H1 (cell line): ENCODE measurements around the gene FRMD3. TPM values are rescaled to one million over a fixed set of nuclear protein-coding genes. Genes with fewer than 3 reads are reported as not detected.

Experiments
- CHD2 ChIP-seq: IDR thresholded peaks from 2 replicates; pipeline ENCODE4 v1.6.1; 2012; ENCODE audit warnings: low read length, improper control_type of control experiment
- POLR2AphosphoS5 ChIP-seq: IDR thresholded peaks from 2 replicates; pipeline ENCODE4 v1.6.1; 2011; ENCODE audit warnings: low read depth, low read length
- SAP30 ChIP-seq: fragments of 300-600 bp; sonication (generic); IDR thresholded peaks from 2 replicates; pipeline ENCODE4 v1.7.1; 2012; ENCODE audit warnings: low read length, moderate library complexity, mild to moderate bottlenecking, inconsistent platforms; ENCODE audit not compliant: insufficient read depth, insufficient replicate concordance
- polyA plus RNA-seq, 7 experiments: library from polyadenylated mRNA; depleted of rRNA in 3 of 7; stranded (reverse) in 5 of 7; unstranded in 2 of 7; fragments of >200 nt in 5 of 7; fragments of 200-250 nt in 2 of 7; gene quantifications; 1 replicate in 5 of 7; 2 replicates in 1 of 7; 4 replicates in 1 of 7; pipeline versions ENCODE4 v1.2.1 to v1.2.3, GENCODE V29; 2011 to 2013; ENCODE audit warnings: missing spikeins in 2 of 7, mixed read lengths in 2 of 7
- total RNA-seq: library from RNA; stranded (reverse); fragmentation: NEBNext Ultra II Directional; extraction: Animal tissue kit (Norgen Biotek cat#: 25700); gene quantifications from 2 replicates; pipeline ENCODE4 v1.2.1, GENCODE V29; 2021

The FRMD3 gene
- total and polyA plus RNA-seq, 2 of the 8 experiments (the other 6 are each of a cell fraction or from before 2014, with no cell fraction given), result 0.15 to 1.4 TPM

DNA sequence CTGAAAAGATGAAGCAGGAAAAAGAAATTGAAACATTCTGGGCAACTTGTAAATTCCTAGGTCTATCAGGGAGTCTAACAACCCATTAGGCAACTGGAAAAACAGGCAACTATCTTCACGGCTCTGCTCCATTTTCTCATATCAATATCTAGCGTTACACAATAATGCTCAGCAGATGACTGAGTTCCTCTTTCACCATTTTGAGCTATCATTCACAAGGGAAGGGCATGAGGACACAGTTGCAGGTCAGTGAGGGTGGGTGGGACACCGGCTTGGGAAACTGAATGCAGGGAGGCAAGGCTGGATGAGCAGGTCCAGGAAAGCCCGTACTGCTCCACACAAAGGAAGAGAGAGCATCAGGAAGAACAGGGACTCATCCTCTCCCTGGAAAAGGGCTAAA is 67.0 kb downstream of the FRMD3 start (continued):
- no peak for TF ChIP-seq SAP30
- no peak for TF ChIP-seq CHD2
- no peak for TF ChIP-seq POLR2AphosphoS5
